BE2C (cell line): ENCODE measurements around the gene CER1.
"Not testable (repeated sequence)": the region's sequence is repeated elsewhere in the genome, so short reads cannot be mapped to it uniquely, and the experiment has no call there.

Experiments
- DNase-seq: peaks from one replicate; pipeline ENCODE4 v3.0.0-alpha.2; 2020
- H3K27me3 ChIP-seq: fragments of 250-450 bp; sonication (Bioruptor Pico); 2 replicates; pipeline ENCODE4 v1.5.1; 2020; ENCODE audit warnings: mild to moderate bottlenecking
- H3K36me3 ChIP-seq: fragments of 250-450 bp; sonication (Bioruptor Pico); 2 replicates; pipeline ENCODE4 v1.5.1; 2020; ENCODE audit warnings: mild to moderate bottlenecking
- H3K4me1 ChIP-seq: fragments of 250-450 bp; sonication (Bioruptor Pico); 2 replicates; pipeline ENCODE4 v1.5.1; 2020
- H3K4me3 ChIP-seq: 2 replicates; pipeline ENCODE4 v1.5.1; 2011; ENCODE audit warnings: low read depth, low read length
- H3K9me3 ChIP-seq: fragments of 250-450 bp; sonication (Bioruptor Pico); 2 replicates; pipeline ENCODE4 v1.5.1; 2020
- CTCF ChIP-seq: IDR thresholded peaks from 2 replicates; pipeline ENCODE4 v1.5.1; 2012; ENCODE audit warnings: mild to moderate bottlenecking, low read depth, low read length

Gene CER1

GRCh38 chr9:14693251-14693861, 29.2 kb downstream of the CER1 start, which contains the start of gene ZDHHC21:
ZDHHC21 (minus strand) TSS chr9:14693432; CDS start chr9:14674340, 19,092 bp downstream.
- TF ChIP-seq CTCF: no peak
- H3K4me1 ChIP-seq: no peaks in the 10 kb centered on the region; the same call in 1 of the 2 replicates
- peaks cover 7% of the 10 kb centered on the region for H3K36me3 ChIP-seq
- no peaks in the 10 kb centered on the region for H3K9me3 ChIP-seq
- H3K27me3 ChIP-seq: no peaks in the 10 kb centered on the region
- DNase-seq: peak; percentile 77
- peak within 1 kb of the TSS; percentile 79 for H3K4me3 ChIP-seq

DNA sequence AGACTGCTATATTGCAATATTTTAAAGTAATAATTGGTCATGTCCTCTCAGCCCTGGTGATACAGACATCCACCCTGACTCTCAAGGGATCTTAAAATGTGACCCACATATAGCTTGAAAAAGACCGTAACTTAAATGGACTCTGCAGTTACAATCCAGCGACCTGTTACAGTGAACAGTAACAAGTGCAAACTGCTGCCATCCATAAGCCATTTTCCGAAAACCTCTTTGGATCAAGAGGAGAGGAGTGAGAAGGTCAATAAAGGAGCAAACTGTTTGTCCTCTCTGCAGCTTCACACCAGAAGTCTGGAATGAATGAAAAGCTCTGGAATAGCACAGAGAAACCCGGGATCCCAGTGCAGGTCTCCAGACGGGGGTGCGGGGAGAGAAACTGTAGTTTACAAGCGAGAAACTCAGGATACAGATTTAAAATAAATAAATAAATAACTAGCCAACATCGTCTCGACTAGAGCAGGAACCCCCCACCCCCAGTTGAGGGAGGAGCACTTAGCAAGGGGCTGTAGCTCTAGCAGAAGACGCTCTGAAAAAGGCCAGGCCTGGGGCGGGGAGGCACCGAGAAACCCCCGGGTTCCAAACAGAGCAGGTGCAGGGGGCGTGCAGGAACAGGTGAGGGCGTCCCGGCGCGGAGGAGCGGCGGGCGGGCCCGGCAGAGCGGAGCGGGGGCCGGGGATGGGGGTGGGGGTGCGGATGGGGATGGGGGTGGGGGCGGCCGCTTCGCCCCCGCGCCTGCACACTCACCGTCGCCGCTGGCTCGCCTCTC, 29.9 kb downstream of the CER1 start:
- no peaks in the 10 kb centered on the region for H3K27me3 ChIP-seq
- peak overlapping the region; percentile 79 for H3K4me3 ChIP-seq
- no peaks in the 10 kb centered on the region for H3K9me3 ChIP-seq
- peaks cover 8% of the 10 kb centered on the region for H3K36me3 ChIP-seq
- TF ChIP-seq CTCF: no peak
- no peak for DNase-seq
- H3K4me1 ChIP-seq: no peaks in the 10 kb centered on the region; the same call in 1 of the 2 replicates

DNA sequence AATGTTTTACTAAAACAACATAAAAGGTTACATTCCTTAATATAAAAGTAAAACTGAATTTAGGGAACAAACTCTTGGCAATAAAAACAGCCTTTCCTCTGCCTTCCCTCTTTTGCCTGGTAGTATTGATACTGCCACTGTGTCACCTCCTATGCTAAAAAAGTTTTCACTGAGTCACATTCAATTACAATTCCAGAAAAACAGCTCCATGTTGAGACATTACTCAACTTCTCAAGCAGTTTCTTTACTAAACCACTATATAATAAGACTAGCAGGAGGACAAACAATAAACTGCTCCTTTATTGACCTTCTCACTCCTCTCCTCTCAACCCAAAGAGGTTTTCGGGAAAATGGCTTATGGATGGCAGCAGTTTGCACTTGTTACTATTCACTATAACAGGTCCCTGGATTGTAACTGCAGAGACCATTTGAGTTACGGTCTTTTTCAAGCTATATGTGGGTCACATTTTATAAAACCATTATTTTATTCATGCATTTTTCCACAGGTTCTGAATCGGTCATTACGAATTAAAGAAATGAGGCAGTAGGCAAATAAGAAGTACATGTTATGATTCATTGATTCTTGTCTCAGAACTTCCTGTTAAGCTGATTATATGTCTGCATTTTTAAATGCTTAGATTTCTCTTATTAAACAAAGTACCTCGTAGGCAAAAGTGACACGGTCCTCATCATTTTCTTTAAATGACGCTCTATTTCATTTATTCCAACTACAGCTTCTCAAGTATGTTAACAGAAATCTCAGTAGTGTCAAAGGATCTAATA, 31.4 kb downstream of the CER1 start:
- H3K4me3 ChIP-seq: no peak overlapping the region

DNA sequence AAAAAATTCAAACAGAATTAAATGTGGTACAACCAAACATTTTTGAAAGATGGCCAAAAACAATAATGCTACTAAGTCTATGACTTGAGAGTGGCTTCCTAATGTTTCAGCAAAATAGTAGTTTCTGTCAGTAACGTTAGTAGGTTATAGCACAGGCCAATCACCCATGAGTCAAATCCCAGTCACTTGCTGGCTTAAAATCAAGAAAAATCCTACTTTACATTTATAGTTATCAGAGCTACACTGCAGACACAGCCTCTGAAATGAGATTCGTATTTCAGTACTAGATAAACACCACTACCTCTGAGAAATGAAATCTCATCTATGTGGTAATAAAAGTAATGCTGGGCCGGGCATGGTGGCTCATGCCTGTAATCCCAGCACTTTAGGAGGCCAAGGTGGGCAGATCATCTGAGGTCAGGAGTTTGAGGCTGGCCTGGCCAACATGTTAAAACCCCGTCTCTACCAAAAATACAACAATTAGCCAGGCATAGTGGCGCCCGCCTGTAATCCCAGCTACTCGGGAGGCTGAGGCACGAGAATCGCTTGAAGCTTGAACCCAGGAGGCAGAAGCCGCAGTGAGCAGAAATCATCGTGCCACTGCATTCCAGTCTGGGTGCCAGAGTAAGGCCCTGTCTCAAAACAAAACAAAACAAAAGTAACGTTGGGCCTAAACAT, 35.4 kb downstream of the CER1 start:
- Histone ChIP-seq H3K4me3 (no peak overlapping the region), H3K9me3 (no peaks in the 10 kb centered on the region), H3K36me3 (peaks cover 8% of the 10 kb centered on the region), H3K27me3 (no peaks in the 10 kb centered on the region), H3K4me1 (no peaks in the 10 kb centered on the region)
- no peak for TF ChIP-seq CTCF
- DNase-seq: no peak

More for the DNA sequence above, 31.4 kb downstream of the CER1 start:
- H3K36me3 ChIP-seq: peaks cover 8% of the 10 kb centered on the region
- DNase-seq: no peak
- H3K27me3 ChIP-seq: no peaks in the 10 kb centered on the region
- no peaks in the 10 kb centered on the region; the same call in 1 of the 2 replicates for H3K4me1 ChIP-seq
- TF ChIP-seq CTCF: no peak
- H3K9me3 ChIP-seq: no peaks in the 10 kb centered on the region

DNA sequence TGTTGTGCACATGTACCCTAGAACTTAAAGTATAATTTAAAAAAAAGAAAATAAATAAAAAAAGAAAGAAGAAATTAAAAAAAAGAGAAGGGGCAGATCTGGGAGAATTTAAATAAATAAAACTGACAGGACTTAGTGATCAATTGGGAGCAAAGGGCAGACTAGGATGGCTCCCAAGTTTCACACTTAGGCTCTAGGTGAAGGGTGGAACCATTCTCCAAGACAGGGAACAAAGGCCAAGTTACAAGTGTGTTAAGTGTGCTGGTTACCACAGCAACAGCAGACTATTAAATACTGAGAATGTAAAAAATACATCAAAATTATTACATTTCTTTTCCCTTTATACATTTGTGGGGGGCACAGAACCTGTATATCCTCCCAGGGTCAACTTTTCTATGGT, 36.4 kb downstream of the CER1 start:
- no peak for DNase-seq
- Histone ChIP-seq H3K4me3 (no peak overlapping the region), H3K27me3 (no peaks in the 10 kb centered on the region), H3K36me3 (peaks cover 8% of the 10 kb centered on the region), H3K9me3 (no peaks in the 10 kb centered on the region), H3K4me1 (no peaks in the 10 kb centered on the region)
- TF ChIP-seq CTCF: no peak

DNA sequence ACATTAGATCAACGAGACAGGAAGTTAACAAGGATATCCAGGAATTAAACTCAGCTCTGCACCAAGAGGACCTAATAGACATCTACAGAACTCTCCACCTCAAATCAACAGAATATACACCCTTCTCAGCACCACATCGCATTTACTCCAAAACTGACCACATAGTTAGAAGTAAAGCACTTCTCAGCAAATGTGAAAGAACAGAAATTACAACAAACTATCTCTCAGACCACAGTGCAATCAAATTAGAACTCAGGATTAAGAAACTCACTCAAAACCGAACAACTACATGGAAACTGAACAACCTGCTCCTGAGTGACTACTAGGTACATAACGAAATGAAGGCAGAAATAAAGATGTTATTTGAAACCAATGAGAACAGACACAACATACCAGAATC, 39.9 kb downstream of the CER1 start:
- not testable (repeated sequence) for H3K4me1 ChIP-seq, H3K27me3 ChIP-seq, H3K9me3 ChIP-seq, H3K36me3 ChIP-seq, DNase-seq, H3K4me3 ChIP-seq
